HL-60 (cell line): ENCODE results near the gene FAM167B.

Experiments
- GABPA ChIP-seq: IDR thresholded peaks from 2 replicates; pipeline ENCODE4 v1.6.1; 2012; ENCODE audit warnings: low read depth
- POLR2AphosphoS5 ChIP-seq: IDR thresholded peaks from 2 replicates; pipeline ENCODE4 v1.6.1; 2012; ENCODE audit warnings: low read depth
- SPI1 ChIP-seq: IDR thresholded peaks from 2 replicates; pipeline ENCODE4 v1.6.1; 2012; ENCODE audit warnings: low read depth, mild to moderate bottlenecking, borderline replicate concordance
- TF ChIP-seq, protein P1 (sequence below): IDR thresholded peaks from one replicate; pipeline ENCODE4 v1.5.1; 2011; ENCODE audit warnings: low read length, control low read depth, inconsistent platforms; ENCODE audit not compliant: insufficient read depth

DNA sequence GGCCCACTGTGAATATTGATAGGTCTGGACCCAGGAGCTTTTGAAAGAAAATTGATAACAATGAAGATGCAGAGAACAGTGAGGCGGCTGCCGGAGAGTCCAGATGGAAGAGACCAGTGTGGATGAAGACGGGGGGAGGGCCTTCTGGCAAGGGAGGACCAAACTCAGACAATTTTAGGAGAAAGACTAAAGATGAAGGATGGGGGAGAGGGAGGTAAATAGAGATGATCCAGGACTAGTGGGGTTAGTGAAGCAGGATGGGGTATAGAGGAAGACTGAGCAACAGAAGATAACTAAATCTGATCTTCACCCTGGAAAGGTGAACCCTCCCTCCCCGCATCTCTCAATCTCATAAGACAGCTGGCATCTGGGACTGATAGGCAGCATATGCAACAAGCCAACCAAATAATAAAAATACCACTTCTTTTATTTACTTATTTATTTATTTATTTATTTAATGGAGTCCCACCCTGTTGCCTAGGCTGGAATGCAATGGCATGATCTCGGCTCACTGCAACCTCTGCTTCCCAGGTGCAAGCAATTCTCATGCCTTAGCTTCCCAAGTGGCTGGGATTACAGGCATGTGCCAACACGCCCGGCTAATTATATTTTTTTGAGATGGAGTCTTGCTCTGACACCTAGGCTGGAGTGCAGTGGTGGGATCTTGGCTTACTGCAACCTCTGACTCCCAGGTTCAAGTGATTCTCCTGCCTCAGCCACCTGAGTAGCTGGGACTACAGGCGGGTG, 14.3 kb upstream of the FAM167B start:
- TF ChIP-seq, protein P1, sequence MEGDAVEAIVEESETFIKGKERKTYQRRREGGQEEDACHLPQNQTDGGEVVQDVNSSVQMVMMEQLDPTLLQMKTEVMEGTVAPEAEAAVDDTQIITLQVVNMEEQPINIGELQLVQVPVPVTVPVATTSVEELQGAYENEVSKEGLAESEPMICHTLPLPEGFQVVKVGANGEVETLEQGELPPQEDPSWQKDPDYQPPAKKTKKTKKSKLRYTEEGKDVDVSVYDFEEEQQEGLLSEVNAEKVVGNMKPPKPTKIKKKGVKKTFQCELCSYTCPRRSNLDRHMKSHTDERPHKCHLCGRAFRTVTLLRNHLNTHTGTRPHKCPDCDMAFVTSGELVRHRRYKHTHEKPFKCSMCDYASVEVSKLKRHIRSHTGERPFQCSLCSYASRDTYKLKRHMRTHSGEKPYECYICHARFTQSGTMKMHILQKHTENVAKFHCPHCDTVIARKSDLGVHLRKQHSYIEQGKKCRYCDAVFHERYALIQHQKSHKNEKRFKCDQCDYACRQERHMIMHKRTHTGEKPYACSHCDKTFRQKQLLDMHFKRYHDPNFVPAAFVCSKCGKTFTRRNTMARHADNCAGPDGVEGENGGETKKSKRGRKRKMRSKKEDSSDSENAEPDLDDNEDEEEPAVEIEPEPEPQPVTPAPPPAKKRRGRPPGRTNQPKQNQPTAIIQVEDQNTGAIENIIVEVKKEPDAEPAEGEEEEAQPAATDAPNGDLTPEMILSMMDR = no peak
- no peak for TF ChIP-seq POLR2AphosphoS5
- no peak for TF ChIP-seq SPI1
- TF ChIP-seq GABPA = no peak
